Skin epidermis (tissue), 12 donors: ENCODE results near the gene TM9SF1.
A peak's percentile ranks its signal among the peaks of the same experiment; 100 is the strongest.

Experiments used
- H3K27ac ChIP-seq, 21 experiments: fragments of 200-600 bp; sonication (generic) in 11 of 21; one replicate each; pipeline ENCODE4 v1.5.0; 2020; ENCODE audit warnings: mild to moderate bottlenecking in 3 of 21, inconsistent platforms in 2 of 21, moderate library complexity in 2 of 21
- H3K4me3 ChIP-seq, 7 experiments: fragments of 200-600 bp; sonication (generic) in 2 of 7; one replicate each; pipeline ENCODE4 v1.5.0; 2020; ENCODE audit warnings: inconsistent platforms in 2 of 7, mild to moderate bottlenecking in 2 of 7, moderate library complexity in 1 of 7

Gene TM9SF1

GRCh38 chr14:24143511-24143910 is 51.7 kb downstream of the TM9SF1 start:
- Histone ChIP-seq H3K27ac (peak overlapping the region in 1 of 21 experiments; percentile 24), H3K4me3 (no peak overlapping the region)

- Histone ChIP-seq H3K4me3 (peak within 1 kb of the TSS; percentile 44 to 90 (median 70)), H3K27ac (peak within 1 kb of the TSS; percentile 52 to 95 (median 86))
Observed at GRCh38 chr14:24141097-24141880, 54.0 kb downstream of the TM9SF1 start, which contains the start of gene EMC9. EMC9 (minus strand) TSS chr14:24141591; CDS start chr14:24141304, 287 bp downstream.

GRCh38 chr14:24139272-24139934 is 55.8 kb downstream of the TM9SF1 start:
- H3K27ac ChIP-seq = peak overlapping the region in 5 of 21 experiments; percentile 13 to 95 (median 55)

More at GRCh38 chr14:24139272-24139934, 55.8 kb downstream of the TM9SF1 start:
- no peak overlapping the region for H3K4me3 ChIP-seq
